Neuronal stem cell (in vitro differentiated cells): Measurements from ENCODE around the gene NFKBIE.
A peak's percentile ranks its signal among the peaks of the same experiment; 100 is the strongest.

ENCODE experiments used
- DNase-seq: peaks from one replicate; pipeline ENCODE4 v3.0.0-alpha.2; 2013; ENCODE audit warnings: low spot score
- H2AFZ ChIP-seq: one replicate; pipeline ENCODE4 v1.6.1; 2013; ENCODE audit warnings: mild to moderate bottlenecking, low read length, inconsistent platforms
- H2AK5ac ChIP-seq: 2 replicates; pipeline ENCODE4 v1.6.1; 2013; ENCODE audit warnings: low read depth, mild to moderate bottlenecking, inconsistent platforms, low read length, moderate library complexity, mixed read lengths
- H2BK120ac ChIP-seq: 2 replicates; pipeline ENCODE4 v1.6.1; 2013; ENCODE audit warnings: low read depth, mild to moderate bottlenecking, inconsistent platforms, low read length, moderate library complexity, mixed read lengths
- H2BK12ac ChIP-seq: one replicate; pipeline ENCODE4 v1.6.1; 2013; ENCODE audit warnings: low read length, inconsistent platforms
- H2BK15ac ChIP-seq: 2 replicates; pipeline ENCODE4 v1.6.1; 2013; ENCODE audit warnings: mild to moderate bottlenecking, low read length, inconsistent platforms, mixed read lengths
- H2BK5ac ChIP-seq: one replicate; pipeline ENCODE4 v1.6.1; 2013; ENCODE audit warnings: inconsistent platforms, mild to moderate bottlenecking, low read length, moderate library complexity
- H3K14ac ChIP-seq: one replicate; pipeline ENCODE4 v1.6.1; 2013; ENCODE audit warnings: low read length, inconsistent platforms
- H3K18ac ChIP-seq: 2 replicates; pipeline ENCODE4 v1.6.1; 2013; ENCODE audit warnings: low read length, inconsistent platforms
- H3K23ac ChIP-seq: 2 replicates; pipeline ENCODE4 v1.6.1; 2013; ENCODE audit warnings: low read depth, mild to moderate bottlenecking, mixed read lengths, low read length, inconsistent platforms; ENCODE audit not compliant: poor library complexity
- H3K27ac ChIP-seq: replicated peaks from 3 replicates; pipeline ENCODE4 v1.5.1; 2013; ENCODE audit warnings: low read length, inconsistent platforms
- H3K27me3 ChIP-seq, 3 experiments: 2 replicates each; pipeline ENCODE4 v1.6.1; 2013; ENCODE audit warnings: low read length in 3 of 3, mild to moderate bottlenecking in 2 of 3, inconsistent platforms in 1 of 3, low read depth in 1 of 3, mixed read lengths in 1 of 3, moderate library complexity in 1 of 3; ENCODE audit not compliant: control insufficient read depth in 3 of 3, insufficient read depth in 3 of 3
- H3K36me3 ChIP-seq, 2 donors: replicated peaks in 1 of 2; 2 replicates each; pipeline ENCODE4 v1.6.1; 2013; ENCODE audit warnings: low read length in 2 of 2; ENCODE audit not compliant: control insufficient read depth in 2 of 2, insufficient read depth in 2 of 2
- H3K4ac ChIP-seq: 2 replicates; pipeline ENCODE4 v1.6.1; 2013; ENCODE audit warnings: inconsistent platforms, mild to moderate bottlenecking, low read length, moderate library complexity
- H3K4me1 ChIP-seq, 2 donors: 1 replicate in 1 of 2; 2 replicates in 1 of 2; pipeline ENCODE4 v1.6.1; 2013; ENCODE audit warnings: low read length in 2 of 2, low read depth in 1 of 2; ENCODE audit not compliant: control insufficient read depth in 2 of 2, insufficient read depth in 1 of 2
- H3K4me2 ChIP-seq: one replicate; pipeline ENCODE4 v1.6.1; 2013; ENCODE audit warnings: mild to moderate bottlenecking, low read length, inconsistent platforms; ENCODE audit not compliant: insufficient read depth, poor library complexity, severe bottlenecking
- H3K4me3 ChIP-seq, 2 donors: 2 replicates each; pipeline ENCODE4 v1.5.1; 2013; ENCODE audit warnings: low read length in 2 of 2, mild to moderate bottlenecking in 2 of 2, inconsistent platforms in 1 of 2, moderate library complexity in 1 of 2
- H3K79me1 ChIP-seq: one replicate; pipeline ENCODE4 v1.6.1; 2013; ENCODE audit warnings: low read depth, mild to moderate bottlenecking, inconsistent platforms, low read length, moderate library complexity
- H3K9ac ChIP-seq: one replicate; pipeline ENCODE4 v1.6.1; 2013; ENCODE audit warnings: mild to moderate bottlenecking, low read depth, low read length, inconsistent platforms; ENCODE audit not compliant: poor library complexity
- H3K9me3 ChIP-seq, 2 donors: replicated peaks in 1 of 2; 2 replicates each; pipeline versions ENCODE3 to v1.6.1; 2013; ENCODE audit warnings: low read length in 2 of 2, mild to moderate bottlenecking in 2 of 2, inconsistent platforms in 1 of 2, low read depth in 1 of 2, mixed read lengths in 1 of 2, moderate library complexity in 1 of 2; ENCODE audit not compliant: control insufficient read depth in 2 of 2, insufficient read depth in 1 of 2
- H4K8ac ChIP-seq: one replicate; pipeline ENCODE4 v1.6.1; 2013; ENCODE audit warnings: low read depth, mild to moderate bottlenecking, inconsistent platforms, low read length, moderate library complexity
- H4K91ac ChIP-seq: one replicate; pipeline ENCODE4 v1.6.1; 2013; ENCODE audit warnings: low read length, low read depth, mild to moderate bottlenecking, inconsistent platforms; ENCODE audit not compliant: poor library complexity
- WGBS, 2 donors: extraction: QIAGEN DNeasy Blood & Tissue Kit; methylation state at CpG; one replicate each; pipeline ENCODE4 v1.1.7; 2013; ENCODE audit warnings: missing lambda C conversion rate in 2 of 2, mixed read lengths in 1 of 2; ENCODE audit not compliant: insufficient read length in 2 of 2, insufficient replicate concordance in 1 of 2; ENCODE audit errors: extremely low coverage in 2 of 2; 5-methylcytosine and 5-hydroxymethylcytosine counted together

NFKBIE gene

DNA sequence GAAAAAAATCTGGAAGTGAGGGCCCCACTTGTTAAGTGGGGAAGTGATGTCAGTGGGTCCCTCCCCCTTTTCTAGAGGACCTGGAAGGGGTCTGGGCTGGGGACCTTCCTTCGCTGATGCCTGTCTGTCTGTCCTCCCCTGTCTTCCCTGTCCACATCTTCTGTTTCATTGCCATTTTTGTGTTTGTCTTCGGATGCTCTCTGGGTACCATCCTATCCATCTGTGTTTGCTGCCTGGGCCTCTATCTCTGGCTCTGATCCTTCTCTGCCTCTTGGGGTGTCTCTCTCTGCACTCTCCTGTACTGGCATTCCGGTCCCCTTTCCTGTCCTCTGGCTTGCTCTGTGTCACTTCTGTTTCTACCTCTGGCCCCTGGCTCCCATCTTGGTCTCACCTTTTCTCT is 7.2 kb upstream of the NFKBIE start:
- Histone ChIP-seq H4K8ac (no peak overlapping the region), H3K4me3 (no peak overlapping the region), H4K91ac (no peak overlapping the region), H3K9me3 (no peaks in the 10 kb centered on the region), H3K79me1 (peaks cover 2% of the 10 kb centered on the region), H2BK120ac (peak overlapping the region; percentile 5), H3K23ac (peak overlapping the region; percentile 85), H2AFZ (no peak overlapping the region), H3K4me1 (peaks cover 29 to 34% of the 10 kb centered on the region in 2 donors), H2BK15ac (peak overlapping the region; percentile 80), H3K14ac (no peak overlapping the region), H3K4ac (no peak overlapping the region), H3K27me3 (peaks cover 0 to 3% (median 0%) of the 10 kb centered on the region in 3 experiments), H3K9ac (no peak overlapping the region), H2BK5ac (no peak overlapping the region), H3K36me3 (peaks cover 2 to 20% of the 10 kb centered on the region in 2 donors), H2AK5ac (no peak overlapping the region), H3K18ac (no peak overlapping the region), H3K4me2 (no peak overlapping the region), H3K27ac (no peak overlapping the region), H2BK12ac (no peak overlapping the region)
- DNase-seq, result no peak
- WGBS, 2 donors, result no CpG with 5 or more reads among the region's 3 CpGs

GRCh38 chr6:44271914-44272313 is 6.6 kb upstream of the NFKBIE start:
- Histone ChIP-seq H3K79me1 (peaks cover 2% of the 10 kb centered on the region), H3K14ac (no peak overlapping the region), H3K27me3 (peaks cover 0 to 3% (median 0%) of the 10 kb centered on the region in 3 experiments)

GRCh38 chr6:44271406-44271723 is 6.0 kb upstream of the NFKBIE start:
- Histone ChIP-seq H3K23ac (no peak overlapping the region), H4K8ac (no peak overlapping the region), H2BK5ac (no peak overlapping the region), H3K27me3 (peaks cover 0 to 3% (median 0%) of the 10 kb centered on the region in 3 experiments), H2AK5ac (peak overlapping the region; percentile 77), H3K4me3 (peak overlapping the region; percentile 51 to 62), H4K91ac (no peak overlapping the region), H2BK12ac (no peak overlapping the region), H3K27ac (no peak overlapping the region), H3K79me1 (peaks cover 2% of the 10 kb centered on the region), H2BK120ac (no peak overlapping the region), H3K36me3 (peaks cover 2 to 20% of the 10 kb centered on the region in 2 donors), H3K4ac (no peak overlapping the region), H2AFZ (peak overlapping the region; percentile 75), H3K4me1 (peaks cover 29 to 40% of the 10 kb centered on the region in 2 donors), H3K18ac (peak overlapping the region; percentile 50), H3K9ac (no peak overlapping the region), H3K4me2 (peak overlapping the region; percentile 72), H3K9me3 (no peaks in the 10 kb centered on the region), H2BK15ac (no peak overlapping the region), H3K14ac (no peak overlapping the region)
- DNase-seq, result no peak
- no CpG with 5 or more reads among the region's 6 CpGs for WGBS, 2 donors

More at GRCh38 chr6:44271914-44272313, 6.6 kb upstream of the NFKBIE start:
- Histone ChIP-seq H2BK15ac (no peak overlapping the region), H2BK12ac (no peak overlapping the region), H2AK5ac (no peak overlapping the region), H3K4me3 (no peak overlapping the region), H2BK120ac (no peak overlapping the region), H4K91ac (no peak overlapping the region), H3K18ac (peak overlapping the region; percentile 6), H3K36me3 (peaks cover 2 to 20% of the 10 kb centered on the region in 2 donors), H2AFZ (no peak overlapping the region), H4K8ac (no peak overlapping the region), H3K4me2 (no peak overlapping the region), H3K9ac (no peak overlapping the region), H3K4ac (no peak overlapping the region), H2BK5ac (no peak overlapping the region), H3K4me1 (peaks cover 29 to 40% of the 10 kb centered on the region in 2 donors), H3K27ac (no peak overlapping the region), H3K9me3 (no peaks in the 10 kb centered on the region), H3K23ac (no peak overlapping the region)
- WGBS, 2 donors, result no CpG with 5 or more reads among the region's 3 CpGs
- DNase-seq, result no peak

- H3K23ac ChIP-seq, result no peak overlapping the region
- peak overlapping the region; percentile 54 for H3K18ac ChIP-seq
- peaks cover 2 to 20% of the 10 kb centered on the region in 2 donors for H3K36me3 ChIP-seq
- peak; percentile 68 for DNase-seq
- H2BK15ac ChIP-seq, result no peak overlapping the region
- H2AK5ac ChIP-seq, result peak overlapping the region; percentile 77
- no peak overlapping the region for H2BK120ac ChIP-seq
- H4K91ac ChIP-seq, result no peak overlapping the region
- H3K4ac ChIP-seq, result no peak overlapping the region
- H2AFZ ChIP-seq, result peak overlapping the region; percentile 79
- H3K4me3 ChIP-seq, result peak overlapping the region; percentile 51 to 78
- WGBS, 2 donors, result no CpG with 5 or more reads among the region's 90 CpGs
- H3K14ac ChIP-seq, result no peak overlapping the region
- H2BK12ac ChIP-seq, result no peak overlapping the region
- H4K8ac ChIP-seq, result no peak overlapping the region
- H3K9me3 ChIP-seq, result no peaks in the 10 kb centered on the region
- H3K4me1 ChIP-seq, result peaks cover 29 to 40% of the 10 kb centered on the region in 2 donors
- H3K27me3 ChIP-seq, result peaks cover 0 to 3% (median 0%) of the 10 kb centered on the region in 3 experiments
- no peak overlapping the region for H2BK5ac ChIP-seq
- H3K4me2 ChIP-seq, result peak overlapping the region; percentile 72
- H3K9ac ChIP-seq, result no peak overlapping the region
- peaks cover 2% of the 10 kb centered on the region for H3K79me1 ChIP-seq
- no peak overlapping the region for H3K27ac ChIP-seq
Observed at GRCh38 chr6:44270526-44271405, 5.4 kb upstream of the NFKBIE start.
